HG03520 (cell line): ENCODE data around the gene AUNIP.

ENCODE experiments used
- ATAC-seq: cut with Tn5 transposase; IDR thresholded peaks from one replicate; pipeline ENCODE4 v1.9.1; 2021; ENCODE audit warnings: mild to moderate bottlenecking, moderate library complexity; ENCODE audit not compliant: unreplicated experiment

Gene AUNIP

DNA sequence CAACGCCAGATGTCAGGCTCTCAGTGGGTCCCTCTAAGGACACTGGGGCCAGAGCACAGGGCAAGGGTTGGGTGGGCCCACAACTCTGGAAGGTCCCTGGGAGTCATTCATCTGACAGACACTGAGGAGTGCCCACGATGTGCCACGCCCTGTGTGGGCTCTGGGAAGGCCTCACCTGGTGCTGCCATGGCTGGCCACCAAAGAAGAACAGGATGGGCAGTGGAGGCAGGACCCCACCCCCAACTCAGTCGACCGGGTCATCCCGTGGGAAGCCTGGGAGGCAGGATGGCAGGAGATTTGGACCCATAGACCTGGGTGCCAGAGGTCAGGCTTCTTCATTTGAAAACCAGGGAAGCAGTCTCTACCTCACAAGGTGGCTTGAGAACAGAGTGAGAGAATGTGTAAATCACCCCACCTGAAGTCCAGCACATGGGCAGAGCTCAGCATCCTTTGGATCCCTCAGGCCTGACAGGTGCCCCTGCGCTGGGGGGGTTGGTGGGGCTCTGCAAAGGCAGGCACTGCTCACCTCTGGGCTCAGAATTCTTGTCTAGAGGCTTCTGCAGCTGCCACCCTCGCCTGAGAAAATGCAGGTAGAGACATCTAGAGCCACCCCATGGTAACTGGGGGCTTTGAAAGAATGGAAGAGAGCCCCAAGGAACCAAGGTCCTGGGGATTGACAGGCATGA is 60.4 kb downstream of the AUNIP start:
- no peak for ATAC-seq

DNA sequence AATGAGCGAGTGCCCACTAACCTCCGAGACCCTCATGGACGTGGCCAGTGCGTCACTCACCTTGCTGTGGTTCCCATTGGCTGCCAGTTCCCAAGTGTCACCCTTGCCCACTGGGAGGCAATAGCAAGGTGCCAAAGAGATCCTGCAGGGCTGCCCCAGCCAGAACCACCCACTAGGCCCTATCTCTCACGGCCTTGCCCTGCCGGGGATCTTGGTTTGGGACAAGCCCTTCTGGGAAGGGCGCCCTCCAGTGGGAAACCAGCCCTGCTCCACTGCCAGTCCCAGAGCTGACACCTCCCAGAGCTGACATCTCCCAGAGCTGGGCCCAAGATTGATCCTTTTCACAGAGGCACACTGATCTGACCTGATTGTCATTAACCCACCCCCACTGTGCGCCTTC is 61.3 kb downstream of the AUNIP start:
- no peak for ATAC-seq

DNA sequence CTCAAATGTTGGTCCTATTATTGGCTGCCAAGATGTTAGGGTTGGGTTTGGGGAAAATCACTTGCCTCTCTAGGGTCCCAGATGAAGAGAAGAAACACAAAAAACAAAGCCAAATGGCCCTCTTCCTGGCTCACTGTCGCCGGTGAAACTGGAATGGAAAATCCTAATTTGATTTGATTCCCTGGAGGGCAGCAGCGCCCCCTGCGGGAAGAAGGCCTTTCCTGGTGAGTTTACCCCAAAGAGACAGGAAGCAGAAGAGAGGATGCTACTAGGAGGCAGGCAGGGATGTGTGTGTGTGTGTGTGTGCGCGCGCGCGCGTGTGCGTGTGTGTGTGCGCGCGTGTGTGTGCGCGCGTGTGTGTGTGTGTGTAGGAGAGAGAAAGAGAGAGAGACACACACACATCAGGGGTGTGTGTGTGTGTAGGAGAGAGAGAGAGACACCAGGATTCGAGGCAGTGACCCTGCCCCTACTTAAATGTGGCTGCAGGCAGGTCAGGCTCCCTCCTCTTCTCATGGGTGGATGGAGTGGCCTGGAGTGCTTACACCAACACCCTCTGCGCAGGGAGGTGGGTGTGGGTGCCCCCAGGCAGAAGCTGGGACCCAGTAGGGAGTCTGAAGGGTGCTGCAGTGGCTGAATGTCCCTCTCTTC is 62.3 kb downstream of the AUNIP start:
- ATAC-seq = no peak

DNA sequence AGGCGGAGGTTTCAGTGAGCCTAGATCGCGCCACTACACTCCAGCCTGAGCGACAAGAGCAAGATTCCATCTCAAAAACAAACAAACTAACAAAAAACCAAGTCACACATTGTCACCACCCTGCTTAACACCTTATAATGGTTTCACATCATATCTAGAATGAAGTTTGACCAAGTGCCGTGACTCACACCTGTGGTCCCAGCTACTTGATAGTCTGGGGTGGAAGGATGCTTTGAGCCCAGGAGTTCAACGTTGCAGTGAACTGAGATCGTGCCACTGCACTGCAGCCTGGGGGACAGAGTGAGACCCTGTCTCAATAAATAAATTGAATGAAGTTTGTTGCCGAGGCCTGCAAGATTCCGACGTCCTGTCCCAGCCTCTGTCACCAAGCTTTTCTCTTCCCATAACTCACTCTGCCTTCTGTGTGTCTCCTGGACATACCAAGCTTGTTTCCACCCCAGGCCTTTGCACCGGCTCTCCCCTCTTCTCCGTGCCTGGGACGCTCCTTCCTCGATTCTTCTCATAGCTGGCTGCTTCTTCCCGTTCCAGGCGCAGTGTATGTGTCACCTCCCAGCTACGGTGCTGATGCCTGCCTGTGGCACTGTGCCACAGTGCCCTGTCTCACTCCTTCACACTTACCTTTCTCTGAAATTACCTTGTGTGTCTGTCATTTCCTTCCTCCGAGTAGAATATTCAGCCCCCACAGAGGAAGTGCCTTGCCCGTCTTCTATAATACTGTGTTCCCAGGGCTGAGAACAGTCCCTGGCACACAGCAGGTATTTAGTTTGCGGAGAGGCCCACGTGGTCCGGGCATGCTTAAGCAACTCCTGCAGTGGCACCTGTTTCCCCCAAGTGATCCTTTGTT is 63.1 kb downstream of the AUNIP start:
- ATAC-seq = no peak

DNA sequence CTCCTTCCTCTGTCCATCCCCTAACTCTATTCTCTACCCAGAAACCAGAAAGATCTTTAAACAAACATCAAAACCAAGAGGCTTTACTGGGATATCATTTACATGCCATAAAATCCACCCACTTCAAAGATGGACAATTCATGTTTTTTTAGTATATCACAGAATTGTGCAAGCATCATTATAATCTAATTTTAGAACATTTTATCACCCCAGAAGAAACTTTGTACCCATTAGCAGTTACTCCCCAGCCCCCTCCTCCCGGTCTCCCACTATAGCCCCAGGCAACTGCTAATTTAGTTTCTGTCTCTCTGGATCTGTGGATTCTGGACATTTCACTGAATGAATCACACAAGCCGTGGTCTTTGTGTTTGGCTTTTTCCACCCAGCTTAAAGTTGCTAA is 64.0 kb downstream of the AUNIP start:
- ATAC-seq = no peak

DNA sequence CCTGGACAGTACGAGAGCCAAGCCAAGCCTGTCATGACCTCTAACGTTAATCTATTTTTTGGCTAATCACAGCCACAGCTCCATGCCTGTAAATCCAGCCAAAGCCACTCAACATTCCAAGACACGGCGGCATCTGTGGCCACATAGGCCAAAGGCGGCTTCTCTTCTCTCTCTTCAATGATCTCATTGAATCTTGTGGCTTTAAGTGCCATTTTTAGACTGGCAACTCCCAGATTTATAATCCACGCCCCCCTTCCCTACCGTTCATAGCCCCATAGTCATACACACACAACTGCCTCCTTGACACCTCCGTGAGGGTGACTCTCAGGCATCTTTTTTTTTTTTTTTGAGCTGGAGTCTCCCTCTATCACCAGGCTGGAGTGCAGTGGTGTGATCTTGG is 64.9 kb downstream of the AUNIP start:
- ATAC-seq = no peak

DNA sequence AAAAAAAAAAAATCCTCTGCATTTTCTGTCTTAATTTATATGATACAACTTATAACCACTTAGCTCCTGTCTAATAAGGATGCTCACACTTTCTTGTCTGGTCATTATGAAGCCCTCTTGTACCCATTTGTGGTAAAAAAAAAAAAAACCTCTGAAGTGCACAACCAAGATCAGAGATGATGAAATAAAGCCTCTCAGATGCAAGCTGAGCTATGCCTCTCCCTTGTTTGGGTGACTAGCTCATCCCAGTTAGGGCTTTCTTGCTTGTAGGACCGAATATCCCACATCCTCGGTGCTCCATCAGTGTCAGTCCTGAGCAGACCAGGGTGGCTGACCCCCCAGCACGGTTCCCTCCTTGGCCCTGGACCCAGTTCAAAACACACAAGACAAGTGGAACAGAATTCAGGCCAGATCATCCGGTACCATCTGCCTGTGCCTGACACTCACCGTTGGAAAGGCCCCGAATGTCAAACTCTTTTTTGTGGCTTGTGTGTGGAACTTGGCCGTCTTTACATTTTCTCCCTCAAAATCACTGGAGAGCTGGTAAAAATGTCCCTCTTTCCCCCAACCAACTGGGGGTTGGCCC is 65.6 kb downstream of the AUNIP start:
- no peak for ATAC-seq

DNA sequence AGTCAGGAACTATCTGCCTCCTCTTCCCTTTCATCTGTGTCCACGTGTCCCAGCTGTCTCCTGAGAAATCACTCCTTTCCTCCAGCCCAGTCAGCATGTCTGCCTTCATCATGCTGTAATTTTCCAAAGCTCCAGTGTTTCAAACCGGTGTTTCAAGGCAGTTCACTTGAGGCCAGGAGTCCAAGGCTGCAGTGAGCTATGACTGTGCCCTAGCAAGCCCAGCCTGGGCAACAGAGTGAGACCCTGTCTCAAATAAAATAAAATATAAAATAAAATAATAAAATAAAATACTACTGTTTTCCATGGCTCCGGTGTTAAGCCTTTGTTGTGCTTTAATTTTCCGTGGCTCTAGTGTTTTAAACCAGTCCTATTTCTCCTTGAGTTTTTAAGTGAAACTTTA is 67.1 kb downstream of the AUNIP start:
- no peak for ATAC-seq

DNA sequence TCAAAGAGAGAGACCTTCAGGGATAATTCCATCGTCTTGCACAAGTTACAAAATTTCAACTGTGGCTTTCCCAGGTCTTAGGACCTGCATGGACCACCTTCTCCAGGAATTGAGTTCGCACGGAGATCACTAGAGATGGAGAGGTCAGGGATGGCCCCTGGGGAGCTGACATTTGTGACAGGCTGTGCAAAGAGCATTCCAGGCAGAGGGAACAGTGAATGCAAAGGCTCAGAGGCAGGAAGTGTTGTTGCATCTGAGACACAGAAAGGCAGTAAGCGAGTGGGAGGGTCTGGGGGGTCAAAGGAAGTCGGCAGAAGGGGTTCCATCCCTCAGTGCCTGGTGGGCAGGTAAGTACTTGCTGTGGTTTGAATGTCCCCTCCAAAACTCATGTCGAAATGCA is 68.8 kb downstream of the AUNIP start:
- ATAC-seq = no peak

DNA sequence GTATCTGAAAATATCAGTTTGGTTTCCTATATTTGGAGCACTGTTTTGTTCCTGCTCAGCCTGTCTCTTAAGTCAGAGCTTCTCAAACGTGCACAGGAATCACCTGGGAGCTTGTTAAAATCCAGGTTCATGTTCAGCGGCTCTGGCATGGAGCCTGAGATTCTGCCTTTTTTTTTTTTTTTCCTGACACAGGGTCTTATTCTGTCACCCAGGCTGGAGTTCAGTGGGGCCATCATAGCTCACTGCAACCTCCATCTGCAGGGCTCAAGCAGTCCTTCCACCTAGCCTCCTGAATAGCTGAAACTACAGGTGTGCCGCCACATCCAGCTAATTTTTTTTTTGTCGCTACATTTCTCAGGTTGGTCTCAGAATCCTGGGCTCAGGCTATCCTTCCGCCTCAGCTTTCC is 71.5 kb downstream of the AUNIP start:
- no peak for ATAC-seq

DNA sequence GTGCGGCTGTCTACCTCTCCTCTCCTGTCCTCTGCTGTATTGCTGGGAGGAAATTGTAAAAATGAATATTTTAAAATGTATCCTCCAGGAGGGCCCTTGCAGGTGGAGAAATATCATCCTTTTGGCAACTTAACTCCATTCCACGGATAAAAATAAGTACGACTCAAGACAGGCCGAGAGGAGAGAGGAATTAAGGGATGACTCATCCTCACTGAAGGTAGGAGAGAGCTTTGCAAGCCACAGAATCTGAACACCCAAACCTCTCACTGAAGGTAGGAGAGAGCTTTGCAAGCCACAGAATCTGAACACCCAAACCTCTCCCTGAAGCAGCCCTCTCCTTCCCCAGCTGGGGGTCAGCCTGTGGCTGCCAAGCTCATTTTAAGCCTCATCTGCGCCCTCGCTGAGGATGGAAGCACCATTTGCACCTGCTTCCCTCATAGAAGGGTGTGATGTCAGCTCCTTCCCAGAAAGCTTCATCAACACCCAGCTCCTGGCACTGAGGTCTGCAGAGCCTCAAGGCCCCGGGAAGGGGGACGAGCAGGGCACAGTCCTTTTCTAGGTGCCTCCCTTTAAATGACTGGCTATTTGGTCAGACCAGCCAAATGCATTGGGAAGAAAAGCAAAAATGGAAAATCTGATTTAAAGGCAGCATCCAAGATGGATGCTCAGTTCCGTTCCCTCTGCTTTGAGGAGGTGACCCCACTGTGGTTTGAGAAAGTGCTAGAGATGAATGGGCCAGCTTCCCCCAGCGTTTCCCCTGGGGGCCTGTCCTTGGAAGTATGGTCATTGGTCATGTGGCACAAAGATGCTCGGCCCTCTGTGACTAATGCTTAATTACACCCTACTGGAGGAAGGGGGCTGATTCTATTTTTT is 72.1 kb downstream of the AUNIP start:
- no peak for ATAC-seq

DNA sequence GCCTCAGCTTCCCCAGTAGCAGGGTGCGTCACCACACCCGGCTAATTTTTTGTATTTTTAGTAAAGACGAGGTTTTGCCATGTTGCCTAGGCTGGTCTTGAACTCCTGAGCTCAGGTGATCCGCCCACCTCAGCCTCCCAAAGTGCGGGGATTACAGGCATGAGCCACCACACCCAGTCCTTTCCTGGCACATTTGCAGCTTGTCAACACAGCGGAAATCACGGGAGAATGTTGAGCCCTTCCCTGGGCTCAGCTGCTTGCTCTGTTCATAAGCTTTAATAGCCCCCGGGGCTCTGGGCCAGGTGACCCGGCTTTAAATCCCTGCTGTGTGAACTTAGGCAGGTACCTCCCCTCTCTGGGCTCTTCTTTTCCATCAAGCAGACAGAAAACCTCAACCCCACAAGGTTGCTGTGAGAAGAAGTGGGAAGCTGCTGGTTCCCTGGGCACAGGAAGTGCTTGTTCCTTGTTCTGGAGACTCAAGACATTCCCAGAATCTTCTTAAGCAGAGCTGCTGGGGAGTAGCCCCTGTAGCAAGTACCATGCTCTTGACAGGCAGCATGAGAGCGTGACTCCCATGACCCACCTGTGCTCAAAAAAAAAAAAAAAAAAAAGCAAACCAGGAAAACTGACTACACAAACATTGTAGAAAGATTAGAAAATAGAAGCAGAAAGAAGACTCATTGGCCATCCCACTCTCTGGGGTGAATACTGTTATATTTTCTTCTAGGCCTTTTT is 73.8 kb downstream of the AUNIP start:
- no peak for ATAC-seq

DNA sequence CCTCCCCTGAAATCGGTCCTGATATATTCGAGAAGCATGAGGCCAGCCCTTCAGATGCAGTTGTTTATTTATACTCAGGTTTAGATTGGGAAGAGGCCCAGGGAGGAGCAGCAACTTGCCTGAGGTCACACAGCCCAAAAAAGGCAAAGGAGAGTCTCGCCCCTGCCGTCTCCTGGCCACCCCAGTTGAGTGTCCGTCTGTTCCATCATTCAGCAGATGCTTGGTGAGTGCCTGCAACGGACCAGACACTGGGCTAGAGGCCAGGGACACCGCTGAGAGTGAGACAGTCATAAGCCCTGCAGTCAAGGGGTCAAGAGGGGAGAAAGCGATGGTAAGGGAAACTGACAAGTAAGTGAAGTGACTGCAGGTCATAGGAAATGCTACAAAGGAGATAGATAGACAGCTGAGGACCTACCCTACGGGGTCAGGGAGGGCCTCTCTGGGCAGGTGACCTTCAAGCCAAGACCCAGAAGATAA is 74.6 kb downstream of the AUNIP start:
- ATAC-seq = no peak
